PC-3 (cell line): Measurements from ENCODE around the gene C1QTNF3. TPM values are rescaled to one million over a fixed set of nuclear protein-coding genes. Genes with fewer than 3 reads are reported as not detected.
A peak's percentile ranks its signal among the peaks of the same experiment; 100 is the strongest.

Experiments
- ATAC-seq: fragments of 200-7000 bp; cut with Tn5 transposase; 2 replicates; pipeline ENCODE4 v1.9.1; 2020; ENCODE audit warnings: mild to moderate bottlenecking, moderate library complexity
- BruUV-seq: library from RNA; stranded (reverse); fragments of 400-500 nt; replicated peaks from 2 replicates; lab custom pipeline; 2021; lab: Mats Ljungman, UMichigan
- CTCF ChIA-PET: fragments of 300-600 bp; sonication (Branson Sonifier 250); formaldehyde crosslinking; loops from one replicate; lab custom pipeline; 2022; ENCODE audit warnings: antibody characterized with exemption; lab: Charles Lee
- POLR2A ChIA-PET: fragments of 300-600 bp; sonication (Branson Sonifier 250); formaldehyde crosslinking; loops from one replicate; lab custom pipeline; 2022; ENCODE audit warnings: antibody characterized with exemption; ENCODE audit not compliant: unreplicated experiment; lab: Charles Lee
- DNase-seq: peaks from one replicate; pipeline ENCODE4 v3.0.0-alpha.2; 2015
- H2AFZ ChIP-seq: fragments of 300-600 bp; sonication (generic); 2 replicates; pipeline ENCODE4 v1.6.0; 2016; ENCODE audit warnings: antibody characterized with exemption, low read length
- H3F3A ChIP-seq: fragments of 300-600 bp; sonication (generic); one replicate; pipeline ENCODE4 v1.6.0; 2017; ENCODE audit warnings: antibody characterized with exemption, low read length, control low read depth, mild to moderate bottlenecking; ENCODE audit not compliant: unreplicated experiment
- H3K27ac ChIP-seq: fragments of 300-600 bp; sonication (generic); 2 replicates; pipeline ENCODE4 v1.5.1; 2016; ENCODE audit warnings: mild to moderate bottlenecking, low read length
- H3K27me3 ChIP-seq: fragments of 300-600 bp; sonication (generic); 2 replicates; pipeline ENCODE4 v1.6.1; 2016; ENCODE audit warnings: low read length, mixed read lengths
- H3K36me3 ChIP-seq: fragments of 300-600 bp; sonication (generic); 2 replicates; pipeline ENCODE4 v1.6.1; 2016; ENCODE audit warnings: low read depth, mixed run types, low read length, mixed read lengths
- H3K4me1 ChIP-seq: fragments of 300-600 bp; sonication (generic); 2 replicates; pipeline ENCODE4 v1.5.1; 2016; ENCODE audit warnings: low read length; ENCODE audit not compliant: insufficient read depth
- H3K4me2 ChIP-seq: fragments of 300-600 bp; sonication (generic); 2 replicates; pipeline ENCODE4 v1.6.0; 2016; ENCODE audit warnings: low read length
- H3K4me3 ChIP-seq: fragments of 300-600 bp; sonication (generic); 2 replicates; pipeline ENCODE4 v1.5.1; 2016; ENCODE audit warnings: mild to moderate bottlenecking, low read length, mixed read lengths
- H3K79me2 ChIP-seq: fragments of 300-600 bp; sonication (generic); 2 replicates; pipeline ENCODE4 v1.6.1; 2017; ENCODE audit warnings: low read length, mixed read lengths
- H3K9ac ChIP-seq: fragments of 300-600 bp; sonication (generic); 2 replicates; pipeline ENCODE4 v1.6.0; 2016; ENCODE audit warnings: mild to moderate bottlenecking, low read length
- H3K9me2 ChIP-seq: fragments of 300-600 bp; sonication (generic); replicated peaks from 2 replicates; pipeline ENCODE4 v1.6.1; 2016; ENCODE audit warnings: mixed run types, low read length, mixed read lengths
- H3K9me3 ChIP-seq: fragments of 300-600 bp; sonication (generic); 2 replicates; pipeline ENCODE4 v1.6.1; 2016; ENCODE audit warnings: low read length, mixed read lengths
- H4K20me1 ChIP-seq: fragments of 300-600 bp; sonication (generic); 2 replicates; pipeline ENCODE4 v1.6.1; 2016; ENCODE audit warnings: low read length, mixed read lengths
- EZH2 ChIP-seq: fragments of 300-600 bp; sonication (generic); IDR thresholded peaks from one replicate; pipeline ENCODE4 v1.6.1; 2017; ENCODE audit warnings: antibody characterized with exemption, mild to moderate bottlenecking, low read length; ENCODE audit not compliant: unreplicated experiment
- EZH2phosphoT487 ChIP-seq: fragments of 300-600 bp; sonication (generic); IDR thresholded peaks from 2 replicates; pipeline ENCODE4 v1.6.1; 2018; ENCODE audit warnings: mild to moderate bottlenecking, antibody characterized with exemption, low read length, borderline replicate concordance
- intact Hi-C: fragments of 100-400 bp; cut with micrococcal nuclease; formaldehyde crosslinking; loops from 2 replicates; pipeline ENCODE4 v1.9.0; 2023
- total RNA-seq: library from RNA; depleted of rRNA; stranded (reverse); fragments of >200 nt; gene quantifications from 2 replicates; pipeline ENCODE4 v1.2.3, GENCODE V29; 2014
- TF ChIP-seq, protein P1 (sequence below): fragments of 300-600 bp; sonication (generic); conservative IDR thresholded peaks from 2 replicates; pipeline ENCODE4 v1.5.1; 2017; ENCODE audit warnings: antibody characterized with exemption, low read depth, mild to moderate bottlenecking, low read length

Gene C1QTNF3
- total RNA-seq, 1 experiment from 2014 or later, result 1.1 TPM

DNA sequence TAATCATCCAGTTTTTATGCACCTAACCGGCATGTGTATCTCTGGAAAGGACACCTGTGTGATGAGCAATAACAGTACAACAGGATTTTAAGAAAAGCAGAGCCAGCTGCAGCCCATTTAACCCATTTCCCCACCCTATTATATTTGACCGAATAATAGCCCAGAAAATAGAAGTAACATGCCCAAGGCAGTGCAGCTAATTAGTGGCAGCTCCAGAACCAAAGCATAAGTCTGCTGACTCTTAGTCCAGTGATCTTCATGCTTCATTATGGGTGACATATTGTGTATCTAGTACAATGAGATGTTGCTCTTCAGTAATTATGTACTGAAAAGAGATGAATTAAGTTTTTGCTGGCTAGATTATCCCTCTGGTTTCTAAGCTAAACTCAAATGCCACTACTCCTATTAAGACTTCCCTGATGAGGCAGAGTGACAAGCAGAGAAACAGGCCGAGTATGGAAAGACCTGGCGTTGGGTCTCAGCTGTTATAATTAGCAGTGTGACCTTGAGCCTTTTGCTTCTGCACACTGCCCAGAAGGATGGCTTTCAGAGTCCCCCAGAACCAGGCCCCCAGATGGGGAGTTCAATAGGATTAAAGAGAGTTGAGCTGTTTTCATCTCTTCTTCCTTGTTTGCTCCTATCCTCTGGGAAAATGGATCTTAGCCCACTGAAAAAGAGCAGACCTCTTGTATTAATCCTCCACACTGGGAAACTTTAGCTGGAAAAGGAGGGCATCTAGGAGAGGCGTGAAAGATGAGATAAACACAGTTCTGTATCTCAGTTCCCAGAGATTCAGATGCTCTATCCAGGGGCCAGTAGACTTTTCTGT lies 10.8 kb upstream of the C1QTNF3 start:
- H3K36me3 ChIP-seq, result no peaks in the 10 kb centered on the region
- ATAC-seq (no peak; the same call in 1 of the 2 replicates), DNase-seq (no peak)
- H3F3A ChIP-seq, result peaks cover 13% of the 10 kb centered on the region
- ChIA-PET CTCF (interaction anchor here (0.7 kb wide), 1 partner anchor 84 kb away, joined by 3 read pairs; no protein-coding TSS in a partner anchor), POLR2A (interaction anchor here (0.6 to 0.7 kb wide), 2 partner anchors 46 to 53 kb away, joined by 3 to 7 read pairs; no protein-coding TSS in a partner anchor)
- peak overlapping the region; percentile 67 for H3K4me2 ChIP-seq
- H4K20me1 ChIP-seq, result no peaks in the 10 kb centered on the region
- peak overlapping the region; percentile 33; the same call in 1 of the 2 replicates for H2AFZ ChIP-seq
- no TSS peak for BruUV-seq
- H3K79me2 ChIP-seq, result no peaks in the 10 kb centered on the region
- intact Hi-C loops, result loop anchor here (1.0 to 2.0 kb wide), 3 partner anchors 45 to 613 kb away; partner anchors contain the start of genes AMACR and TARS1
- H3K4me1 ChIP-seq, result peaks cover 28% of the 10 kb centered on the region
- H3K9me3 ChIP-seq, result no peaks in the 10 kb centered on the region
- H3K4me3 ChIP-seq, result peak overlapping the region; percentile 20; the same call in 1 of the 2 replicates
- no peaks in the 10 kb centered on the region for H3K9me2 ChIP-seq
- peak overlapping the region; percentile 85 for H3K27ac ChIP-seq
- TF ChIP-seq, protein P1, sequence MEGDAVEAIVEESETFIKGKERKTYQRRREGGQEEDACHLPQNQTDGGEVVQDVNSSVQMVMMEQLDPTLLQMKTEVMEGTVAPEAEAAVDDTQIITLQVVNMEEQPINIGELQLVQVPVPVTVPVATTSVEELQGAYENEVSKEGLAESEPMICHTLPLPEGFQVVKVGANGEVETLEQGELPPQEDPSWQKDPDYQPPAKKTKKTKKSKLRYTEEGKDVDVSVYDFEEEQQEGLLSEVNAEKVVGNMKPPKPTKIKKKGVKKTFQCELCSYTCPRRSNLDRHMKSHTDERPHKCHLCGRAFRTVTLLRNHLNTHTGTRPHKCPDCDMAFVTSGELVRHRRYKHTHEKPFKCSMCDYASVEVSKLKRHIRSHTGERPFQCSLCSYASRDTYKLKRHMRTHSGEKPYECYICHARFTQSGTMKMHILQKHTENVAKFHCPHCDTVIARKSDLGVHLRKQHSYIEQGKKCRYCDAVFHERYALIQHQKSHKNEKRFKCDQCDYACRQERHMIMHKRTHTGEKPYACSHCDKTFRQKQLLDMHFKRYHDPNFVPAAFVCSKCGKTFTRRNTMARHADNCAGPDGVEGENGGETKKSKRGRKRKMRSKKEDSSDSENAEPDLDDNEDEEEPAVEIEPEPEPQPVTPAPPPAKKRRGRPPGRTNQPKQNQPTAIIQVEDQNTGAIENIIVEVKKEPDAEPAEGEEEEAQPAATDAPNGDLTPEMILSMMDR, result no peak
- TF ChIP-seq EZH2phosphoT487 (no peak), EZH2 (no peak)
- H3K27me3 ChIP-seq, result no peaks in the 10 kb centered on the region
- peak overlapping the region; percentile 11; the same call in 1 of the 2 replicates for H3K9ac ChIP-seq

DNA sequence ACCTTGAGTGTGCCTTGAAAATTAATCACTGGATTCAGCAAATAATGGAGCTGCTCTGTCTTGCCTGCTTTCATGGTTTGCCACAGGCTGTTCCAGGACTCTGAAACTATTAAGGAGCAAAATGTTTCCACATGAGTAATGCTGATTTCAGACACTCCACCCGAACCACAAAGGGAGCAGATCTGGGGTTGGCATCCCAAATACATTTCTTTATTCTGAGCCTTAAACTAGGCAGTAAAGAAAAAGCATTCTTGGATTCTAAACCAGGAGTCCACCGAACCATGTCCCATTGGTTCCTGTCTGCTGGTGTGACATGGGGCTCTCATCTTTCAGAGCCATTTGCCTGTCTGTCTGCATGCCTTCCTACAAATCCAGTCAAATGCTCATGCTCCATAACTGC lies 10.1 kb upstream of the C1QTNF3 start:
- peak overlapping the region; percentile 20; the same call in 1 of the 2 replicates for H3K4me3 ChIP-seq
- peak; percentile 97 for ATAC-seq
- POLR2A ChIA-PET, result interaction anchor here (0.5 to 0.7 kb wide), 3 partner anchors 45 to 52 kb away, joined by 3 to 24 read pairs (median 7); no protein-coding TSS in a partner anchor

More for the DNA sequence above, 10.1 kb upstream of the C1QTNF3 start:
- TF ChIP-seq EZH2 (no peak), EZH2phosphoT487 (no peak)
- TF ChIP-seq, protein P1, result no peak
- peak overlapping the region; percentile 85 for H3K27ac ChIP-seq
- no peaks in the 10 kb centered on the region for H3K27me3 ChIP-seq
- H2AFZ ChIP-seq, result peak overlapping the region; percentile 33; the same call in 1 of the 2 replicates
- H3K79me2 ChIP-seq, result no peaks in the 10 kb centered on the region
- BruUV-seq, result no TSS peak
- peak overlapping the region; percentile 11; the same call in 1 of the 2 replicates for H3K9ac ChIP-seq
- no peaks in the 10 kb centered on the region for H3K9me2 ChIP-seq
- H3F3A ChIP-seq, result peaks cover 13% of the 10 kb centered on the region
- H3K9me3 ChIP-seq, result no peaks in the 10 kb centered on the region
- peak overlapping the region; percentile 67 for H3K4me2 ChIP-seq
- DNase-seq, result peak; percentile 89
- intact Hi-C loops, result loop anchor here (1.0 to 2.0 kb wide), 3 partner anchors 44 to 613 kb away; partner anchors contain the start of genes AMACR and TARS1
- H3K4me1 ChIP-seq, result peaks cover 28% of the 10 kb centered on the region
- CTCF ChIA-PET, result interaction anchor here (0.7 kb wide), 1 partner anchor 83 kb away, joined by 3 read pairs; no protein-coding TSS in a partner anchor
- no peaks in the 10 kb centered on the region for H3K36me3 ChIP-seq
- no peaks in the 10 kb centered on the region for H4K20me1 ChIP-seq
